HepG2 (cell line): ENCODE results near the gene EDN2. TPM values are rescaled to one million over a fixed set of nuclear protein-coding genes. Genes with fewer than 3 reads are reported as not detected.
A peak's percentile ranks its signal among the peaks of the same experiment; 100 is the strongest.

Experiments used
- ATAC-seq: fragments of 200-7000 bp; cut with Tn5 transposase; 3 replicates; pipeline ENCODE4 v1.9.1; 2020; ENCODE audit warnings: mild to moderate bottlenecking, moderate library complexity
- BruUV-seq: library from RNA; stranded (reverse); fragments of 400-500 nt; replicated peaks from 2 replicates; lab custom pipeline; 2021; lab: Mats Ljungman, UMichigan
- CTCF ChIA-PET: fragments of 300-600 bp; formaldehyde crosslinking; extraction: SDS; loops from one replicate; lab custom pipeline; 2021; ENCODE audit warnings: low total read pairs, inconsistent platforms, low intra/inter-chr PET ratio; lab: Yijun Ruan, JAX
- POLR2A ChIA-PET: fragments of 350-600 bp; sonication (Branson Sonifier 250); formaldehyde crosslinking; loops from one replicate; lab custom pipeline; 2020; ENCODE audit warnings: antibody characterized with exemption, inconsistent platforms; lab: Yijun Ruan, JAX
- DNase-seq: peaks from one replicate; pipeline ENCODE4 v3.0.0-alpha.2; 2015; ENCODE audit warnings: low spot score
- FAIRE-seq: peaks from 3 replicates; lab custom pipeline; 2011; peaks lifted over from hg19 to GRCh38; lab: Jason Lieb, UNC
- H2AFZ ChIP-seq: one replicate; pipeline ENCODE4 v1.6.1; 2011; ENCODE audit warnings: low read length, inconsistent platforms
- H3K27ac ChIP-seq: fragments of 300-600 bp; 3 replicates; pipeline ENCODE4 v1.8.0; 2011; ENCODE audit warnings: mixed run types, mild to moderate bottlenecking, mixed read lengths, low read length, inconsistent platforms; ENCODE audit not compliant: insufficient read depth; ENCODE audit errors: extremely low read length
- H3K27me3 ChIP-seq, 2 experiments: fragments of 200-600 bp in 1 of 2; 2 replicates in 1 of 2; 3 replicates in 1 of 2; pipeline versions ENCODE4 v1.6.0 to v1.8.0; 2011; ENCODE audit warnings: low read length in 2 of 2, mild to moderate bottlenecking in 2 of 2, moderate library complexity in 2 of 2, inconsistent platforms in 1 of 2; ENCODE audit not compliant: insufficient read depth in 2 of 2, control insufficient read depth in 1 of 2
- H3K36me3 ChIP-seq, 2 experiments: fragments of 200-600 bp in 1 of 2; replicated peaks in 1 of 2; 2 replicates in 1 of 2; 3 replicates in 1 of 2; pipeline versions ENCODE4 v1.5.1 to v1.8.0; 2011; ENCODE audit warnings: low read length in 2 of 2, inconsistent platforms in 1 of 2; ENCODE audit not compliant: insufficient read depth in 2 of 2, control insufficient read depth in 1 of 2
- H3K4me1 ChIP-seq: 2 replicates; pipeline ENCODE4 v1.5.1; 2012; ENCODE audit warnings: low read length, inconsistent platforms; ENCODE audit not compliant: insufficient read depth
- H3K4me2 ChIP-seq: 2 replicates; pipeline ENCODE4 v1.6.0; 2011; ENCODE audit warnings: low read depth, low read length, inconsistent platforms
- H3K4me3 ChIP-seq, 3 experiments: fragments of 200-600 bp in 1 of 3; sonication (generic), shearing (Covaris generic) in 1 of 3; replicated peaks in 1 of 3; 2 replicates each; pipeline ENCODE4 v1.5.1; 2011 to 2016; ENCODE audit warnings: low read length in 3 of 3, inconsistent platforms in 2 of 3, low read depth in 2 of 3, mild to moderate bottlenecking in 2 of 3, control low read depth in 1 of 3, mixed read lengths in 1 of 3; ENCODE audit not compliant: insufficient read depth in 1 of 3
- H3K79me2 ChIP-seq: one replicate; pipeline ENCODE4 v1.6.1; 2011; ENCODE audit warnings: low read length, inconsistent platforms; ENCODE audit not compliant: insufficient read depth
- H3K9ac ChIP-seq: 2 replicates; pipeline ENCODE4 v1.6.0; 2011; ENCODE audit warnings: mild to moderate bottlenecking, low read depth, low read length, inconsistent platforms; ENCODE audit not compliant: insufficient read depth
- H3K9me3 ChIP-seq: 2 replicates; pipeline ENCODE4 v1.5.1; 2012; ENCODE audit warnings: mild to moderate bottlenecking, low read length
- H4K20me1 ChIP-seq: 2 replicates; pipeline ENCODE4 v1.6.0; 2011; ENCODE audit warnings: inconsistent platforms, mild to moderate bottlenecking, low read length, moderate library complexity; ENCODE audit not compliant: insufficient read depth
- MBD4 ChIP-seq: IDR thresholded peaks from 2 replicates; pipeline ENCODE4 v1.6.1; 2012; ENCODE audit warnings: low read length, inconsistent platforms, borderline replicate concordance
- RAD51 ChIP-seq: fragments of 450-650 bp; IDR thresholded peaks from 2 replicates; pipeline ENCODE4 v1.6.1; 2016; ENCODE audit warnings: borderline replicate concordance
- WIZ ChIP-seq: sonication (generic); formaldehyde crosslinking; IDR thresholded peaks from 2 replicates; pipeline ENCODE4 v1.5.1; 2020; ENCODE audit warnings: mild to moderate bottlenecking, missing genetic modification reagents
- ZNF12 ChIP-seq: sonication (generic); formaldehyde crosslinking; IDR thresholded peaks from 2 replicates; pipeline ENCODE4 v1.5.0; 2020; ENCODE audit warnings: missing genetic modification reagents
- ZNF83 ChIP-seq: sonication (generic); formaldehyde crosslinking; IDR thresholded peaks from 2 replicates; pipeline ENCODE4 v1.4.0; 2020; ENCODE audit warnings: missing genetic modification reagents, mild to moderate bottlenecking, borderline replicate concordance
- WGBS: methylation state at CpG from one replicate; pipeline ENCODE4 v1.1.6; 2017; ENCODE audit warnings: low lambda C conversion rate; 5-methylcytosine and 5-hydroxymethylcytosine counted together
- in situ Hi-C: cut with HindIII; loops from 2 replicates; pipeline ENCODE4 v1.10.0; 2017; ENCODE audit warnings: low pct_unique_long_range_greater_than_20kb; ENCODE audit not compliant: extremely low pct_ligation_motif_present
- intact Hi-C: fragments of 100-400 bp; cut with micrococcal nuclease; formaldehyde crosslinking; loops from one replicate; pipeline ENCODE4 v1.10.0; 2022; ENCODE audit not compliant: unreplicated experiment
- polyA plus RNA-seq, 8 experiments: library from polyadenylated mRNA; depleted of rRNA in 3 of 8; stranded (reverse) in 7 of 8; unstranded in 1 of 8; fragments of >200 nt; fragmentation: Illumina TruSeq in 4 of 8; extraction: Trizol in 4 of 8; gene quantifications; 2 replicates each; pipeline versions ENCODE4 v1.2.1 to v1.2.3, GENCODE V29; 2011 to 2016; ENCODE audit warnings: low read depth in 4 of 8, missing spikeins in 1 of 8, mixed read lengths in 1 of 8; ENCODE audit not compliant: insufficient read depth in 1 of 8
- total RNA-seq, 5 experiments: library from RNA; depleted of rRNA; stranded (reverse); fragments of >200 nt; fragmentation: Illumina TruSeq; extraction: Trizol; gene quantifications; 2 replicates each; pipeline ENCODE4 v1.2.3, GENCODE V29; 2016; ENCODE audit warnings: low read depth in 1 of 5

EDN2 gene
- total and polyA plus RNA-seq, 2 of the 13 experiments (the other 11 are each of a cell fraction or from before 2014, with no cell fraction given): not detected

- no peak for ATAC-seq
- H4K20me1 ChIP-seq: no peaks in the 10 kb centered on the region
- POLR2A ChIA-PET: no interaction called here
- H2AFZ ChIP-seq: no peak overlapping the region
- H3K4me1 ChIP-seq: no peaks in the 10 kb centered on the region
- 33% methylated on average over 15 of the region's 15 CpGs for whole genome bisulfite sequencing
- no peaks in the 10 kb centered on the region for H3K79me2 ChIP-seq
- intact Hi-C loops: no loop called here
- DNase-seq: no peak
- H3K4me2 ChIP-seq: no peak overlapping the region
- peaks cover 0 to 36% of the 10 kb centered on the region in 2 experiments; a peak in 3 of 5 replicates for H3K27me3 ChIP-seq
- CTCF ChIA-PET: no interaction called here
- no peak overlapping the region for H3K27ac ChIP-seq
- peak; percentile 90 for TF ChIP-seq ZNF12 (CRISPR knock-in tag)
- no peak for TF ChIP-seq WIZ (CRISPR knock-in tag)
- in situ Hi-C loops: no loop called here
- no TSS peak for BruUV-seq
- no peaks in the 10 kb centered on the region for H3K9me3 ChIP-seq
- FAIRE-seq: no peak
- H3K4me3 ChIP-seq: no peak overlapping the region
- no peak overlapping the region for H3K9ac ChIP-seq
- no peaks in the 10 kb centered on the region for H3K36me3 ChIP-seq
Measured at GRCh38 chr1:41504114-41505035, 19.9 kb upstream of the EDN2 start.

- no TSS peak for BruUV-seq
- CTCF ChIA-PET: no interaction called here
- 33% methylated on average over 9 of the region's 11 CpGs for WGBS
- H3K9me3 ChIP-seq: no peaks in the 10 kb centered on the region
- intact Hi-C loops (no loop called here), in situ Hi-C loops (no loop called here)
- no peak for TF ChIP-seq ZNF83 (CRISPR knock-in tag)
- TF ChIP-seq MBD4: no peak
- peak; percentile 65; the same call in 1 of the 2 replicates for TF ChIP-seq RAD51
- no peak overlapping the region for H2AFZ ChIP-seq
- H3K4me3 ChIP-seq: no peak overlapping the region
- no peak overlapping the region for H3K4me2 ChIP-seq
- FAIRE-seq: no peak
- POLR2A ChIA-PET: no interaction called here
- no peaks in the 10 kb centered on the region for H3K4me1 ChIP-seq
- peaks cover 0 to 32% of the 10 kb centered on the region in 2 experiments; a peak in 3 of 5 replicates for H3K27me3 ChIP-seq
- H3K9ac ChIP-seq: no peak overlapping the region
- no peaks in the 10 kb centered on the region for H3K79me2 ChIP-seq
- no peak for DNase-seq
- no peak for ATAC-seq
- no peaks in the 10 kb centered on the region for H4K20me1 ChIP-seq
- no peak overlapping the region for H3K27ac ChIP-seq
- H3K36me3 ChIP-seq: no peaks in the 10 kb centered on the region
Measured at GRCh38 chr1:41503538-41504113, 19.1 kb upstream of the EDN2 start.
